ENCODE data around the gene CPNE6. TPM values are rescaled to one million over a fixed set of nuclear protein-coding genes. Genes with fewer than 3 reads are reported as not detected.

Gene CPNE6
- total and polyA plus RNA-seq, 2 of the 13 experiments (the other 11 are each of a cell fraction or from before 2014, with no cell fraction given), result not detected

GRCh38 chr14:24098229-24098926 lies 27.0 kb downstream of the CPNE6 start (continued):
- TF ChIP-seq TBP (CRISPR knock-in tag; IDR thresholded peaks at IDR 0.05) (0 out of 2 replicates have a peak, but pooled peaks have one; percentile 86), SP1 (IDR thresholded peaks at IDR 0.05) (no peak), SP1 (CRISPR knock-in tag; IDR thresholded peaks at IDR 0.05) (no peak), BCL3 (CRISPR knock-in tag; IDR thresholded peaks at IDR 0.05) (0 out of 2 replicates have a peak, but pooled peaks have one; percentile 28), MYNN (CRISPR knock-in tag; IDR thresholded peaks at IDR 0.05; ENCODE audit: low read depth) (0 out of 2 replicates have a peak, but pooled peaks have one; percentile 29), ZBTB43 (CRISPR knock-in tag; conservative IDR thresholded peaks at IDR 0.05) (0 out of 2 replicates have a peak, but pooled peaks have one; percentile 33), NCOA5 (CRISPR knock-in tag; IDR thresholded peaks at IDR 0.05) (peak; percentile 83; the same call in 1 of the 2 replicates), ZNF10 (CRISPR knock-in tag; IDR thresholded peaks at IDR 0.05; ENCODE audit: borderline replicate concordance, low read depth) (peak; percentile 82), ZBTB49 (CRISPR knock-in tag; IDR thresholded peaks at IDR 0.05; ENCODE audit: borderline replicate concordance) (no peak), ZNF777 (CRISPR knock-in tag; IDR thresholded peaks at IDR 0.05) (0 out of 2 replicates have a peak, but pooled peaks have one; percentile 32)

Data from HepG2 (cell line).